NCI-H187 (cell line): ENCODE results near the gene EEF1G.

Experiments used
- DNase-seq, 2 experiments: peaks; one replicate each; lab custom pipeline; 2025; lab: John Stamatoyannopoulos, UW

The EEF1G gene

DNA sequence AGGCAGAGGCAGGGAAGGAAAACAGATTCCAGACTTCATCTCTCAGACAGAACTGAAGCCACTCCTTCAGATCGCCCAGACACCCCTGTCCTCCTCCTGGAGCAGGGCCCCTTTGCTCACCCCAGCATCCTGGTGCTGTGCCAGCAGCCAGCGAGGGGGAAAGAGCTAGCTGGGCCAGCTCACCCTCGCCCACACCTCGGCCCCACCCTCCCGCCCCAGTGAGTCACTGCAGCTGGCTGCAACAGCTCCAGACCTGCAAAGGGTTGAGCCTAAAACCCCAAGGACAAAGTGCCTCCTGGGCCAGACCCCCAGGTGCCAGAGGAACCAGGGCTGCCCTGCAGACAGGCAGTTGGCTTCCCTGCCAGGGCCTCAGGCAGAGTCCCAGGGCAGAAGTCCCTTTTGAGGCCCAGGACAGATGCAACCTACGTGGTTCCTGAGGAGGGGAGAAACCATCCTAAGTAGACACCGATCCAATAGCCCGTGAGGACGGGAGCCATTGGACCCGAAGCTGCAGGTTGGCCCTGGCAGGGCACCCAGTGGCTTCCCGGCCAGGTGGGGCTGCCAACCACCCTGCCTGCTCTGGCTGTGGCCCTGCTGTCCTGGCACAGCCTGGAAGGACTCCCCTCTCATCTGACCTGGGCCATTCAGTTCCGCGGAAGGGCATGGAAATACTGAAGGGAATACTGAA, 34.3 kb downstream of the EEF1G start:
- DNase-seq: no peak

DNA sequence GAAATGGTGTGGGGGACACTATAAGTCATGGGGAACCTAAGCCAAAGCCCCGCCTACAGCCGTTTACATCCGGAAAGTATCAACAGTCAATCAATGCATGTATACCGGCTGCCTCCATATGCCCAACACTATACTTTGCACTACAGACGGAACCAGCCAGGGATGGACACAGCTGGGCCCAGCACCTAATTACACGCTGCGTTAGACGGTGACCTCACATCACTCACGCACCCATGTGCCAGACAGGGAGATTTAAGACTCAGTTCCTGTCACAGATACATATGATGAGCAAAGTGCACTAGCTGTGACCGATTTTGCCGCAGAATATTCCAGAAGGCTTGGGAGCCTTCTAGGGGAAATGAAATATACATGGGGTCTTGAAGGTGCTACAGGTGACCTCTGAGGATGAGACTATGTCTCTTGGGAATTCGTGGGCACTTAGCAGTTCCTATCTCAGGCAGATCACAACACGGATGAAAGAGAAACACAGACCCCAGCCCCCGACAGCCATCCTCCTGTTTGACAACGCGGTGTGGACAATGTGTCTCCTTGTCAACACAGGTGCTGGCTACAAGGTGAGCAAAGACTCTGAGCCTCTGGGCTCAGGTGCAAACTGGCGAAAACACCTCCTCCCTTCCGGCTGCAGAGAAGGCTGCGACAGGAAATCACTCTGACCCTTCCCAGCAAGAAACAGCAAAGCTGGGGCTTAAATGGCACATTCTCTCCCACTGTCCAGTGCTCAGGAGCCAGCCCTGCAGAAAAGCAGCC, 35.0 kb downstream of the EEF1G start:
- DNase-seq: no peak

DNA sequence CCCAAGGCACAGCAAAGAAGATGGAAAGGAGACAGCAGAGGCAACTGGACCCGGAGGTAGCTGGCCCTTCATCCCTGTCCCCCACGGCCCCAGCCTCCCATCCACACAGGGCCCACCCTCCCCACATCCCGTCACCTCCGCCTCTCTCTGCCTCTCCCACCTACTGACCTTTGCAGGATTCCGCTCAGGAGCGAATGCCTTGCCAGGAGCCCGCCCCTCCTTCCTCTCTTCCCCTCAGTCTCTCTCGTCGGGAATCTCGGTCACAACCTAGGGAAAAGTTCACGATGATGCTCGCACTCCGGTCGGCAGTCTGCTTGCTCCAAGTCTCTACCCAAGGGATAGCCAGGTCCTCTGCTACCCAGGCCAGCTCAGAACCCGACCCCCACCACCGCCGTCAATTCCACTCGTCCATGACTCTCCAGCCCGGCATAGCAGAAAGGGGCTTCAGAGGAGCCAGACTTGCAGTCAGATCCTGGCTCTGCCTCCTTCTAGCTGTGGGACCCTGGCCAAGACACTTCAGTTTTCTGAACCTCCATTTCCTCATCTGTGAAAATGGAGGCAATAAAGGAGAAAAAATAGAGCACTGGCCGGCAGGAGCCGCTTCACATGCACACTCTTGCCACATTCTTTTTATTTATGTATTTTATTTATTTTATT, 37.3 kb downstream of the EEF1G start:
- DNase-seq: no peak

DNA sequence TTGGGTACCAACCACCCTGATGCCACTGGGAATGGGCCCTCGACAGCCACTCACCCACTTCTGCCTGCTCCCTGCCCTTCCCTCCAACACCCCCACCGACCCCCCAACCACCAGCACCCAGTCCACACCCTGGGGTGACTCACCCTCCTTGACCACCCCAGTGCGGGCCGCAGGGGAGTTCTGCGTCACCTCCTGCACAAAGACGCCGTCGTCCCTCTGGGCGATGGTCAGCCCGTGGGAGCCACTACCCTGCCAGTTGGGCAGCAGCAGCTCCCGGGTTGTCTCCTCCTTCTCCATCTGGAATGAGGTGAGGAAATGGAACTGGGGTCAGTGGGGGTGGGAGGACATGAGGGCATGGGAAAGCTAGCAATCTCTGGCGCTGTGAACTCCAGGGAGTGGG, 37.9 kb downstream of the EEF1G start:
- no peak for DNase-seq

DNA sequence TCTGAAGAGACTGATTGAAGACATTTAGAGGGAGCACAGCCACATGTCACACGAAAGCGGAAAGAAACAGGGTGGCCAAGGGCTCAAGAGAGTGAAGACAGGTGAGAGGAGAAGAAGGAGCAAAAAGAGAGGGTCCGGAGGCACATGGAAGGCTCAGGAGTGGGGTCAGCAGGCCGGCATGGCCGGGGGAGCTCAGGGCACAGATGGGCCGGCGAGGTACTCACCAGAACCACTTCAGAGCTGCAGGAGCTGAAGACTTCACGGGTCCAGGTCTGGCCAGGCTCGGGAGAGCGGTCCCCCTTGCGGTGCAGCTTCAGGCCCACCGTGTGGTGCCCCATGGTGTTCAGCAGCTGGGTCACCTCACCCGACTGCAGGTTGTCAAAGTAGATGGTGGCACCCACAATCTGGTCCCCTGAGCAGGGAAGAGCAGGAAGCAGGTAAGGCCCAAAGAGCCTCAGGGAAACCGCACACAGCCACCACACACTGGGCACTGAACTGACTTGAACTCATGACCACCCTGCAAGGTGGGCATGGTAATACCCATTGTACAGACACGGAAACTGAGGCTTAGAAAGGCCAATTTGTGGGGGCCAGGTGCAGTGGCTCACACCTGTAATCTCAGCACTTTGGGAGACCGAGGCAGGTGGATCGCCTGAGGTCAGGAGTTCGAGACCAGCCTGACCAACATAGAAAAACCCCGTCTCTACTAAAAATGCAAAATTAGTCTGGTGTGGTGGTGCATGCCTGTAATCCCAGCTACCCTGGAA, 38.7 kb downstream of the EEF1G start:
- DNase-seq: no peak

DNA sequence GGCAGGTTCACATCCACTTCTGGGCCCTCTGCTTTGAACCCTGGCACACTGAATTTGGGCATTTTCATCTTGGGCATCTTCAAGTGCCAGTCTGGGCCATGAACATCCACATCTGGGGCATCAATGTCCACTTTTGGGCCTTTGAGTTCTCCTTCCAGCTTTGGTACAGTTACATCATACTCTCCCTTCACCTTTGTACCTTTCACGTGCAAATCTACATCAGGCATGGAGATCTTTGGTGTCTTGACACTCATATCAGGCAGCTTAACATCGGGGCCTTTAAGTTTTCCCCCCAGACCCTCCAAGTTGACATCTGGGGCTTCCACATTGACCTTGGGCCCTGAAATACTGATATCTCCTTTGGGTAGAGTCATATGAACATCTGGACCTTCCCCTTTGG, 41.6 kb downstream of the EEF1G start:
- DNase-seq: no peak

DNA sequence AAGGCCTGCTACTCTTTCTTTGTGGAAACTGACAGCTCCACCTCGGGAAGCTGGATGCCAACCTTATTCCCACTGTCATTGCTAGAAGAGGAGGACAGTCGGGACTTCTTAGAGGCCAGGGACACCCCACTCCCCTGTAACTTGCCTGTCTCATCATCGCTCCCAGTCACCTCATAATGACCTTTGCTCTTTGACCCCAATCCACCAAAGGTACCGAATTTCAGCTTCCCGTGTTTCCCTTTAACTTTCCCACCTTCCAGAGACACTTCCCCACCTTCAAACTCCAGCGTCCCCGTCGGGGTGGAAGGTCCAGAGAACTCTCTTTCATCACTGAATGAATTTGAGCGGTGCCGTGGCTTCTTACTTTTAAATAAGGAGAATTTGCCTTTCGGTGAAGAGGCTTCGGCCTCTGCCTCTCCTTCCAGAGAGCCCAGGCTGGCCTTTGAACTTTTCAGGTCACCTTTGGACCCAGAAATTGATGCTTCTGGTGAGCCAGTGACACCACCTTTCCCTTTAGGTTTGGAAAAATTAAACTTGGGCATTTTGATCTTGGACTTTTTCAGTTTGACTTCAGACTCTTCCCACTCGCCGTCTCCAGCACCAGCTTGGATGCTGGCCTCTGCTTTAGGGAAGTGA, 56.8 kb downstream of the EEF1G start:
- DNase-seq: no peak

DNA sequence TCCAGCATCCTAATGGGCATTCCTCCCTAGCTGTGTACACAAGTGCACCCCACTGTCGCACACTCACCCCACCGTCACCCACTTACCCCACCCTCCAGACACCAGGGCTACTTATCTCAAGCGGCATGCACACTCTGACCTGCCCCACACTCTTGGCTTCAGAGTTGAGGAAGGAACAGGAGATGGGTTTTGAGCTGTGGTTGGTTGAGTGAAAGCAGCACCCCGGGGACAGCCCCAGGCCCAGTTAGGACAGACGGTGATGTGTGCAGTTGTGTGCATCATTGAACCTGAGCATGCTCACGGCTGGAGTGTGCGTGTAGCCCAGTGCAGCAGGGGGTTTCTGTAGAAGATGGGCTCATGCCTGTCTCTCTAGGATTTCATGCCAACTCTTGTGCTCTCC, 59.5 kb downstream of the EEF1G start:
- DNase-seq: no peak

DNA sequence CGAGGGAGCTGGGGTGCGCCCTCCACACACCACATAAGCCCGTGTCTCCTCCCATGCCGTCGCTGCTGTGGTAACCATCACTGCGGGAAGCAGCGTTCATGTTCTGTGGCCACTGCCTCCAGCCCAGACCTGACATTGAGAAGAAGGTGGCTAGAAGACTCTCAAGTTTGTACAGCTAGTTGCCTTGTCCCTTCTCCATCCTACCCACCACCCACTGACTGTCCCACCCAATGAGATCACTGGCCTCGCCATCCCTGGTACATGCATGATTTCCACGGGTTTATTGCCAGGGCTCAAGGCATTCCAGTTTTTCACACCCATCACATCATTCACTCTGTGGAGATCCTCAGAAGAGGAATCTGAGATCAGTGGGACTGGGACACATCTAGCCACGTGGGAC, 60.1 kb downstream of the EEF1G start:
- DNase-seq: no peak

DNA sequence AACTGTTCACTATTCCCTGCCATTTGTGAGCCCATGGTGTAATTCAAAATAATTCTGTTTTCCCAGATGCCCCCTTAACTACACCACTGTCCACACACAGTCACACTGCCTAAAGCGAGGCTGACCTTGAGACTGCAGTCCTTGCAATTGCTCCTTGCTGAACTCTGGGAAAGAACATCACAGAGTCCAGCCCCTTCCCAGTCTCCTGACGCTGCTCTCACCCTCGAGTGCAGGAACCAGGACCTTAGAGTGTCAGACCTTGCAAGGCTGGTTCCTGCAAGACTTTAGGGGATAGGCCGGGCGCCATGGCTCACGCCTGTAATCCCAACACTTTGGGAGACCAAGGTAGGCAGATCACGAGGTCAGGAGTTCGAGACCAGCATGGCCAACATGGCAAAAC, 60.7 kb downstream of the EEF1G start:
- DNase-seq: no peak
